ENCODE measurements around the gene ZBED3.

GRCh38 chr5:77029376-77029885 lies 57.7 kb downstream of the ZBED3 start:
- TF ChIP-seq CTCF (IDR thresholded peaks at IDR 0.05; ENCODE audit: low read length): no peak
- no peak for TF ChIP-seq EZH2phosphoT487 (IDR thresholded peaks at IDR 0.05; ENCODE audit: low read length)
- TF ChIP-seq EZH2 (optimal IDR thresholded peaks at IDR 0.05; ENCODE audit: low read depth, low read length): no peak
